T-helper 1 cell treated with Interleukin-12 subunit alpha and Interleukin-12 subunit beta and Interleukin-4 antibody, amounts not matched to agents 30 μg/mL and 1 μg/mL, for 36 hours (primary cell): ENCODE results near the gene TCL1B.

Experiments used
- H3K27ac Mint-ChIP-seq: one replicate; pipeline ENCODE4 v1.8.0; 2021; ENCODE audit warnings: mild to moderate bottlenecking, mixed read lengths
- H3K27me3 Mint-ChIP-seq: one replicate; pipeline ENCODE4 v1.8.0; 2021; ENCODE audit warnings: low read depth, mixed read lengths
- H3K36me3 Mint-ChIP-seq: one replicate; pipeline ENCODE4 v1.8.0; 2021; ENCODE audit warnings: low read depth, mixed read lengths
- H3K4me1 Mint-ChIP-seq: one replicate; pipeline ENCODE4 v1.8.0; 2021; ENCODE audit warnings: low read depth, mixed read lengths
- H3K4me3 Mint-ChIP-seq: one replicate; pipeline ENCODE4 v1.8.0; 2021; ENCODE audit warnings: mild to moderate bottlenecking, moderate library complexity, mixed read lengths
- H3K9me3 Mint-ChIP-seq: one replicate; pipeline ENCODE4 v1.8.0; 2021; ENCODE audit warnings: mixed read lengths

The TCL1B gene

GRCh38 chr14:95679998-95680735, 6.1 kb upstream of the TCL1B start:
- Mint-ChIP-seq H3K9me3 (no peaks in the 10 kb centered on the region), H3K4me1 (no peaks in the 10 kb centered on the region), H3K27me3 (peaks cover 17% of the 10 kb centered on the region), H3K4me3 (no peak overlapping the region), H3K27ac (no peak overlapping the region), H3K36me3 (no peaks in the 10 kb centered on the region)

DNA sequence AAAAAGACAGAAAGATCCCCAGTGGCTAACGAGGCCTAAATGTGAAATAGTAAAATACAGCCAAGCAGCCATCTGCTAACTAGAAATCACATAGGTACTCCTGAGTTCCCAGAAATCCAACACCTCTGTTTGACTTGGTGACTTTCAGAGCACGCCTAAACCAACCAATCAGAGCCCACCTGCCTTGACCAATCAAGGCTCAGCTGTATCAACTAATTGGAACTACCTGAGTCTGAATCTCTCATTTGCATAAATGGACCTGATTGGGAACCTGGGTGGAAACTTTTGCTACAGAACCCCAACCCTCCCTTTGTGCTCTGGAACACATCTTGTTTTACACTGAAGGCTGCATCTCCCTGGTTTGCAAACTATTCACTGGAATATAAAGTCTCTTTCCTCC, 5.1 kb upstream of the TCL1B start:
- no peaks in the 10 kb centered on the region for H3K36me3 Mint-ChIP-seq
- no peak overlapping the region for H3K4me3 Mint-ChIP-seq
- no peaks in the 10 kb centered on the region for H3K4me1 Mint-ChIP-seq

GRCh38 chr14:95683793-95684192, 2.4 kb upstream of the TCL1B start:
- H3K27ac Mint-ChIP-seq = no peak overlapping the region
- H3K4me3 Mint-ChIP-seq = no peak overlapping the region
- H3K4me1 Mint-ChIP-seq = no peaks in the 10 kb centered on the region
- no peaks in the 10 kb centered on the region for H3K36me3 Mint-ChIP-seq
- no peaks in the 10 kb centered on the region for H3K9me3 Mint-ChIP-seq
- peaks cover 9% of the 10 kb centered on the region for H3K27me3 Mint-ChIP-seq

More for the DNA sequence above, 5.1 kb upstream of the TCL1B start:
- Mint-ChIP-seq H3K27me3 (peaks cover 10% of the 10 kb centered on the region), H3K27ac (no peak overlapping the region), H3K9me3 (no peaks in the 10 kb centered on the region)

- peaks cover 9% of the 10 kb centered on the region for H3K27me3 Mint-ChIP-seq
- no peak overlapping the region for H3K27ac Mint-ChIP-seq
- no peaks in the 10 kb centered on the region for H3K9me3 Mint-ChIP-seq
- no peak overlapping the region for H3K4me3 Mint-ChIP-seq
- H3K4me1 Mint-ChIP-seq = no peaks in the 10 kb centered on the region
- H3K36me3 Mint-ChIP-seq = no peaks in the 10 kb centered on the region
Measured at GRCh38 chr14:95686935-95687334, 709 bp downstream of the TCL1B start.

- Mint-ChIP-seq H3K4me3 (no peak overlapping the region), H3K4me1 (no peaks in the 10 kb centered on the region), H3K27me3 (no peaks in the 10 kb centered on the region)
Measured at GRCh38 chr14:95689441-95689840, 3.2 kb downstream of the TCL1B start.

GRCh38 chr14:95690815-95691214, 4.6 kb downstream of the TCL1B start:
- H3K27ac Mint-ChIP-seq = no peak overlapping the region
- H3K4me1 Mint-ChIP-seq = no peaks in the 10 kb centered on the region
- no peak overlapping the region for H3K4me3 Mint-ChIP-seq
- H3K36me3 Mint-ChIP-seq = no peaks in the 10 kb centered on the region
- H3K9me3 Mint-ChIP-seq = no peaks in the 10 kb centered on the region
- no peaks in the 10 kb centered on the region for H3K27me3 Mint-ChIP-seq

More at GRCh38 chr14:95689441-95689840, 3.2 kb downstream of the TCL1B start:
- Mint-ChIP-seq H3K27ac (no peak overlapping the region), H3K9me3 (no peaks in the 10 kb centered on the region), H3K36me3 (no peaks in the 10 kb centered on the region)

DNA sequence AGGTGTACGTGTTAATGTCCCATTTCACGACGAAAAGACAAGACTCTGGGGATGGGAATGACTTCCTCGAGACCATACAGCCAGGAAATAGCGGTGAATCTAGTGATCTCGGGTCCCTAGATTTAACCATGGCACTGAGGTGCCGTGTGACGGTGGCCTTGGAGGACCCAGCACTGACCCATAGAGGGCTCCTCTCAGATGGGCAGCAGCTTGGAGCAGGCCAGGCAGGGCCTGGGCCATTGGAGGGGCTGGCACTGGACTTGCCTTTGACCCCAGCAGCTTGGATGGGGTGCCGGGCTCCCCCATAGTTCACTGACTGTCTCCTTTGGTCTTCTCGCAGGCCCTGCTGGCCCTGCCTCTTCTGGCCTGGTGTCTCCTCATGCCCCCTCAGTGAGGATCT, 5.4 kb downstream of the TCL1B start:
- Mint-ChIP-seq H3K4me3 (no peak overlapping the region), H3K36me3 (no peaks in the 10 kb centered on the region), H3K9me3 (no peaks in the 10 kb centered on the region), H3K27me3 (no peaks in the 10 kb centered on the region), H3K4me1 (no peaks in the 10 kb centered on the region), H3K27ac (no peak overlapping the region)

DNA sequence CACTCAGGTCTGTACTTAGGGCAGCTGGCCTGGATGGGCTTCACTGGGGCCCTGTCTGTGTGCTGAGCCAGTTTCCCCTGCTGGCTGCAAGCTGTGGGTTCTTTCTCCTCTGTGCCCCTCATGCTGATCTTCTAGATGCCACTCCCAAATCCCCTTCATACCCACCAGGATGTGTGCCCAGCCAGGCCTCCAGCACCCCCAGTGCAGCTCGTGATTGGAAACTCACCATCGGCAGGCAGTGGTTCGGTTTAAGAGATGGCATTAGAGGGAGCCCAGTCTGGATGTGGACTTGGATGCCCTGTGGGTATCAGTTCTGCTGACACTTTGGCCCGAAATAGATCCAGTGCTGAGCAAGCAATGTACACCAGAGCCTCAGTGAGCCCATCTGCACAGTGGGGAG, 5.9 kb downstream of the TCL1B start:
- H3K4me3 Mint-ChIP-seq = no peak overlapping the region
- no peak overlapping the region for H3K27ac Mint-ChIP-seq
- no peaks in the 10 kb centered on the region for H3K4me1 Mint-ChIP-seq
- H3K9me3 Mint-ChIP-seq = no peaks in the 10 kb centered on the region
- no peaks in the 10 kb centered on the region for H3K27me3 Mint-ChIP-seq
- no peaks in the 10 kb centered on the region for H3K36me3 Mint-ChIP-seq

DNA sequence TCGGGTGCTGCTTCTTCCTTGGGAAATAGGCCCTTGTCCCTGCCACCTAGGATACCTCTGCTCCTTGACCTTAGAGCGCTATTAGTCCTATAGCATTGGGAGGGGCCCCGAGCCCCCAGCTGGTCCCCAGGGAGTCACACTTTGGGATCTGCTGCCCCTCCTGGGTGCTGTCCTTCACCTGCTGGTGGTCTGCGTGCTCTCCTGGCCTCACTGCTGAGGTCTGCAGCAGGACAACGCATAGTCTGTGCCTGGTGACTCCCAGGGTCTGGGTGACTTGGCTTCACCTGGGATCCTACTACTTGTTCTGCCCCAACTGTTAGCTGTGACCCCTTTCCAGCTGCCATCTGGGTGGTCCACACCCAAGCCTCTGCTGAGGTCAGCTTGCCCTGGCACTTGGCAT, 8.8 kb downstream of the TCL1B start:
- Mint-ChIP-seq H3K9me3 (no peaks in the 10 kb centered on the region), H3K27me3 (no peaks in the 10 kb centered on the region), H3K4me1 (peaks cover 3% of the 10 kb centered on the region), H3K36me3 (no peaks in the 10 kb centered on the region), H3K27ac (no peak overlapping the region), H3K4me3 (no peak overlapping the region)

DNA sequence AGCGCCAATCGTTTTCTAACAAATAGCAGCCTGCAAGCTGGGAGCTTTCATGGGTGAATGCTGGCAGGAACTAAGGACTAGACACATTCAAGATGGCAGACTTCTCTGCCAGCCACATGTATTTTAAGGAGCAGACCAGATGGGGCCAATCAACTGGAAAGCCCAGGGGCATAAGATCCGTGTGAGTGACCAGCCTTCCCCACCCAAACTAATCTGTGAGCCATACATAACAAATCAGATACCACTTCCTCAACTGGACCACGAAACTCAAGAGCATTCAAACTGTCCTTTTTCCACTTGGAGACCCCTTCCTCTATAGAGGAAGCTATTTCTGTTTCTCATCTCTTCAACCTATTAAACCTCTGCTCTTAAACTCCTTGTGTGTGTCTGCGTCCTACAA, 9.7 kb downstream of the TCL1B start:
- Mint-ChIP-seq H3K36me3 (no peaks in the 10 kb centered on the region), H3K4me3 (no peak overlapping the region), H3K4me1 (peaks cover 3% of the 10 kb centered on the region), H3K27me3 (peaks cover 4% of the 10 kb centered on the region), H3K9me3 (no peaks in the 10 kb centered on the region), H3K27ac (no peak overlapping the region)

GRCh38 chr14:95696741-95697140, 10.5 kb downstream of the TCL1B start:
- no peak overlapping the region for H3K4me3 Mint-ChIP-seq
- H3K27ac Mint-ChIP-seq = no peak overlapping the region
- no peaks in the 10 kb centered on the region for H3K9me3 Mint-ChIP-seq
- peaks cover 6% of the 10 kb centered on the region for H3K27me3 Mint-ChIP-seq
- H3K4me1 Mint-ChIP-seq = peaks cover 3% of the 10 kb centered on the region
- no peaks in the 10 kb centered on the region for H3K36me3 Mint-ChIP-seq

DNA sequence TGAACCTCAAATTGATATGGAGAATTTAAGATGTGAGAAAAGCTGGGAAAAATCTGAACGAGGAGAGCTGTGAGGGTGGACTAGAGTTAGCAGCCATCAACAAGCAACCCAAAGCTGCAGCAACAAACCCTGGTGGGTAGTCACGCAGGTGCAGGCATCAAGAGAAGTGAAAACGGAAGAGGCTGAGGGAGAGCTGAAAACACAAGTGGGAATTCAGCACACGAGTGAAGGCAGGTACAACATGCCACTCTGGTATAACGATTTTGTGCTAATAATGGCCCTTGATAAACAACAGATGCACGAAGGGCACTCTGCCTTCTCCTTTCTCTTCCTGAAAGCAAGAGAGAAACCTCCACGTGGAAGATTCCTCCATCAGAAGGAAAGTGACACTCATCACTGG, 11.5 kb downstream of the TCL1B start:
- H3K27ac Mint-ChIP-seq = no peak overlapping the region
- H3K27me3 Mint-ChIP-seq = peaks cover 6% of the 10 kb centered on the region
- no peaks in the 10 kb centered on the region for H3K9me3 Mint-ChIP-seq
- H3K4me1 Mint-ChIP-seq = peaks cover 3% of the 10 kb centered on the region
- H3K4me3 Mint-ChIP-seq = no peak overlapping the region
- no peaks in the 10 kb centered on the region for H3K36me3 Mint-ChIP-seq

GRCh38 chr14:95698287-95698686, 12.1 kb downstream of the TCL1B start:
- H3K4me3 Mint-ChIP-seq = no peak overlapping the region

DNA sequence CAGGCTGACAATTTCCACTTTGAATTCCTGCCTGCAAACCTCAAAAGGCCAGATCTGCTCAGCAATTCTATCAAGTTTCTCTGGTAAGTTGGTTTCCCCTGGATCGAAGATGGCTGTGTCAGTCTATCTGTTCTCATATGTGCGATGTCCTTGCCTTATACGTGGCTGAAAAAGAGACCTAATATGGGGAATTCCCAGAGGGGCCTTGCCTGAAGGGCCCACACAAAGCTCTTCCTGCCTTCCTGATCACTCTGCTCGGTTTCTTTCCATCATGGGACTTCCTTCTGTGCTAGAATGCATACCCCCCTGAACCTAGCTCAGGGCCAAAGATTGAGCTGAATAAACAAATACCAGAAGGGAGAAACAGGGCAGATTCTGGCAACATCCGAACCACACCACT, 13.2 kb downstream of the TCL1B start:
- peaks cover 17% of the 10 kb centered on the region for H3K27me3 Mint-ChIP-seq
- H3K36me3 Mint-ChIP-seq = no peaks in the 10 kb centered on the region
- no peaks in the 10 kb centered on the region for H3K9me3 Mint-ChIP-seq
- no peak overlapping the region for H3K27ac Mint-ChIP-seq
- H3K4me3 Mint-ChIP-seq = no peak overlapping the region
- H3K4me1 Mint-ChIP-seq = peaks cover 3% of the 10 kb centered on the region

More at GRCh38 chr14:95698287-95698686, 12.1 kb downstream of the TCL1B start:
- H3K27ac Mint-ChIP-seq = no peak overlapping the region
- H3K9me3 Mint-ChIP-seq = no peaks in the 10 kb centered on the region
- H3K27me3 Mint-ChIP-seq = peaks cover 9% of the 10 kb centered on the region
- no peaks in the 10 kb centered on the region for H3K36me3 Mint-ChIP-seq
- H3K4me1 Mint-ChIP-seq = peaks cover 3% of the 10 kb centered on the region

DNA sequence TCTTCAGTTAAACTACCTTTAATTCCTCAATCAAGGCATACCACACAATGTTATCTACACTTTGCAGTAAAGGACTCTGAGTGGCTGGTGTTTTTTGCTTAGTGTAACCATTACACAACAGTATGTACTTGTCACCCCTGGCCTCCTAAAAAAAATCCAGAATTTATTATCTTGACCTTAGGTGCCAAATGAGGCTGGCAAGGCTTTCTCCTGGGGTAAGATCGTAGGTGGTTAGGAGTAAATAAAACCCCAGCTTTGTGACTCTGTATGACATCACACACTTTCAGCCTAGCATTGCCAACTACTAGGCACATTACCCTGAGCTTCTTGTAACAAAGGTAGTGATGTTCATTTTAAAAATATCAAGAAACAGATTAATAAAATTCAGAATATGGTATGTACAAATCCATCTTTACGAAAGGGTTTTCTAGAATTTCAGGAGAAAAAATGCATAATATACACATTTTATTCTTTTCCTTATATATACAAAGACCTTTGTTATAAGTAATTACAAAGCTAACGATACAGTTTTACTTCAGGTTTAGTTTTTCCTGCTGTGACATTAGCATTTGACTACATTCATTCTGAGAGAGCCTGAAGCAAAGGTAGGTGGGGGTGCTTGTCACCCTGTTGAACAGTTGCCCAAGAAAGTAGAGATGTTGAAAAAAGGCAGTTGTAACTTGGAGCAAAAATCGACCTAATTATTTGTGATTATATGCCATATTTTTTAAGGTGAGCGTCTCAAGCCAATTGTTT, 14.2 kb downstream of the TCL1B start:
- H3K4me3 Mint-ChIP-seq = no peak overlapping the region
- no peaks in the 10 kb centered on the region for H3K9me3 Mint-ChIP-seq
- peaks cover 24% of the 10 kb centered on the region for H3K27me3 Mint-ChIP-seq
- H3K36me3 Mint-ChIP-seq = no peaks in the 10 kb centered on the region
- H3K27ac Mint-ChIP-seq = no peak overlapping the region
- peaks cover 3% of the 10 kb centered on the region for H3K4me1 Mint-ChIP-seq
